Fibroblast of the aortic adventitia (primary cell): ENCODE measurements around the gene URB2. TPM values are rescaled to one million over a fixed set of nuclear protein-coding genes. Genes with fewer than 3 reads are reported as not detected.
A peak's percentile ranks its signal among the peaks of the same experiment; 100 is the strongest.

Experiments used
- DNase-seq: peaks from one replicate; pipeline ENCODE4 v3.0.0-alpha.2; 2010; ENCODE audit warnings: low read depth
- H3K4me3 ChIP-seq: 2 replicates; pipeline ENCODE4 v1.5.1; 2011; ENCODE audit warnings: low read depth, mild to moderate bottlenecking, control low read depth, low read length, moderate library complexity
- CTCF ChIP-seq: IDR thresholded peaks from 2 replicates; pipeline ENCODE4 v1.5.1; 2011; ENCODE audit warnings: mild to moderate bottlenecking, low read length, control low read depth, inconsistent platforms; ENCODE audit not compliant: insufficient read depth
- total RNA-seq: library from RNA; depleted of rRNA; stranded (reverse); fragments of >200 nt; gene quantifications from 2 replicates; pipeline ENCODE4 v1.2.3, GENCODE V29; 2012; ENCODE audit warnings: low replicate concordance

Gene URB2
- total RNA-seq, 1 donor = 9.6 TPM

DNA sequence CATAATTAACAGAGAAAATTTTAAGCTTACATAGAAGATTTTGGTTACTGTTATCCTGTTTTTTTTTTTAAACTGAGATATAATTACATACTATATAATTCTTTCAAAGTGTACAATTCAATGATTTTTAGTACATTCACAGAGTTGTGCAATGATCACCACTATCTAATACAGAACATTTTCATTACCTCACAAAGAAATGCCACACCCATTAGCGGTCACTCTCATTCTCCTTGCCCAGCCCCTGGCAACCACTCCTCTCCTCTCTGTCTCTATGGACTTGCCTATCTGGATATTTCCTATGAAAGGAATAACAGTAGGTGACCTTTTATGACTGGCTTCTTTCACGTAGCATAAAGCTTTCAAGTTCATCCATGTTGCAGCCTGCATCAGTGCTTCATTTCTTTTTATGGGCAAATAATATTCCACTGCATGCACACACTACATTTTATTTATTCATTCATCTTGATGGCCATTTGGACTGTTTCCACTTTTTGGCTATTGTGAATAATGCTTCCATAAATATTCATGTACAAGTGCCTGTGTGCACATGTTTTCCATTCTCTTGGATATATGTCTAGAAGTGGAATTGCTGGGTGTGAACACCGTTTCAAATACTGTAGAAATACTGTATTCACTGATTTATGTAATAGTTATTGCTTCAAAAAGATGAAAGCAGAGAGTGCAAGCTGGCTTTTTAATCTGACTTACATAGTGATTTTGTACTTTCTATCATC, 26.7 kb upstream of the URB2 start:
- peak; percentile 55 for DNase-seq
- H3K4me3 ChIP-seq = no peak overlapping the region
- no peak for TF ChIP-seq CTCF

GRCh38 chr1:229600229-229600628, 25.8 kb upstream of the URB2 start:
- H3K4me3 ChIP-seq = no peak overlapping the region
- DNase-seq = no peak
- TF ChIP-seq CTCF = no peak

GRCh38 chr1:229603371-229604005, 22.6 kb upstream of the URB2 start:
- no peak for DNase-seq
- no peak for TF ChIP-seq CTCF
- no peak overlapping the region for H3K4me3 ChIP-seq

GRCh38 chr1:229607370-229607769, 18.7 kb upstream of the URB2 start:
- H3K4me3 ChIP-seq = no peak overlapping the region
- no peak for TF ChIP-seq CTCF
- no peak for DNase-seq

DNA sequence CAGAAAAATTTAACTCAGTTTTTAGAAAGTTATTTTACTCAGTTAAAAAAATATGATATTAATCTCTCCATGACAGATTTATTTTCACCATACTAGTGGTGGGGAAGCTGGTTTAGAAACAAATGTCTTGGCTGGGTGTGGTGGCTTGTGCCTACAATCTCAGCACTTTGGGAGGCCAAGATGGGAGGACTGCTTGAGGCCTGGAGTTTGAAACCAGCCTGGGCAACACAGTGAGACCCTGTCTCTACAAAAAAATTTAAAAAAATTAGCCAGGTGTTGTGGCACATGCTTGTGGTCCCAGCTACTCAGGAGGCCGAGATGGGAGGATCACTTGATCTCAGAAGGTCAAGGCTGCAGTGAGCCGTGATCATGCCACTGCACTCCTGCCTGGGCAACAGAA, 17.5 kb upstream of the URB2 start:
- no peak overlapping the region for H3K4me3 ChIP-seq
- DNase-seq = no peak
- TF ChIP-seq CTCF = no peak

DNA sequence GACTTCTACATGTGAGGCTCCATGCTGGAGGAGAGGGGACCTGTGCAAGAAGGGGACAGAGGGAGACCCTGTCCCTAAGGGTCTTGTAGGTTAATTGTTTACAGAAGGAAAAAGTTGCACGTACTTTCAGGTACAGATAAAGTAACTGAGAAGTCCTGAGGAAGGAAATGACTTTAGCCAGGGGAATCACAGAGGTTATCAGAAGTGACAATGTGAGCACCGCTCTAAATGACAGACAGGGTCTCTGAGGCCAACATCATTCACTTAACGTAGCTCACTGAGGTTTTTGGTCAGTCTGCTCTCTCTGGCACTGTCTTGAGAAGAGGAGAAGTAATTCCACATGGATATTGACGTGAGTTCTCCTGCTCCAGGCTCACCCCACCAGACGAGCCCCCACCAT, 12.1 kb upstream of the URB2 start:
- DNase-seq = no peak
- no peak for TF ChIP-seq CTCF
- H3K4me3 ChIP-seq = no peak overlapping the region
